ENCODE measurements around the gene ABHD6. TPM values are rescaled to one million over a fixed set of nuclear protein-coding genes. Genes with fewer than 3 reads are reported as not detected.

ABHD6 gene
- total and polyA plus RNA-seq, 9 of the 15 experiments (the other 6 are each of a cell fraction or from before 2014, with no cell fraction given): 0.53 to 3.6 (median 2.5) TPM

- TF ChIP-seq THRB (CRISPR knock-in tag; conservative IDR thresholded peaks at IDR 0.05) (no peak), BRCA1 (IDR thresholded peaks at IDR 0.05) (no peak), BRCA1 (CRISPR knock-in tag; IDR thresholded peaks at IDR 0.05) (no peak), NFIX (CRISPR knock-in tag; IDR thresholded peaks at IDR 0.05; ENCODE audit: low read depth) (no peak), ZNF695 (CRISPR knock-in tag; IDR thresholded peaks at IDR 0.05) (no peak), DNMT1 (IDR thresholded peaks at IDR 0.05) (no peak), EZH2 (IDR thresholded peaks at IDR 0.05; ENCODE audit: borderline replicate concordance, low read depth, low read length) (no peak), PRPF4 (IDR thresholded peaks at IDR 0.05; ENCODE audit: insufficient read depth, low read depth, low read length, poor library complexity, severe bottlenecking) (no peak), NRF1 (conservative IDR thresholded peaks at IDR 0.05 in 1 of 2, IDR thresholded peaks at IDR 0.05 in 1 of 2) (peak; percentile 98), CHCHD3 (CRISPR knock-in tag; IDR thresholded peaks at IDR 0.05) (no peak), ETV6 (IDR thresholded peaks at IDR 0.05; ENCODE audit: borderline replicate concordance in 1 of 2, low read depth in 2 of 2, low read length in 1 of 2) (no peak), ETV6 (CRISPR knock-in tag; IDR thresholded peaks at IDR 0.05; ENCODE audit: borderline replicate concordance) (no peak), EP300 (IDR thresholded peaks at IDR 0.05; ENCODE audit: low read length) (peak; percentile 28; the same call in 1 of the 2 replicates), SMARCB1 (IDR thresholded peaks at IDR 0.05; ENCODE audit: insufficient read length, low read depth) (no peak), HES1 (IDR thresholded peaks at IDR 0.05; ENCODE audit: low read depth) (no peak), ZBTB1 (CRISPR knock-in tag; IDR thresholded peaks at IDR 0.05; ENCODE audit: borderline replicate concordance, low read depth) (no peak), PRMT5 (CRISPR knock-in tag; IDR thresholded peaks at IDR 0.05) (no peak)
- TF ChIP-seq, protein P1, sequence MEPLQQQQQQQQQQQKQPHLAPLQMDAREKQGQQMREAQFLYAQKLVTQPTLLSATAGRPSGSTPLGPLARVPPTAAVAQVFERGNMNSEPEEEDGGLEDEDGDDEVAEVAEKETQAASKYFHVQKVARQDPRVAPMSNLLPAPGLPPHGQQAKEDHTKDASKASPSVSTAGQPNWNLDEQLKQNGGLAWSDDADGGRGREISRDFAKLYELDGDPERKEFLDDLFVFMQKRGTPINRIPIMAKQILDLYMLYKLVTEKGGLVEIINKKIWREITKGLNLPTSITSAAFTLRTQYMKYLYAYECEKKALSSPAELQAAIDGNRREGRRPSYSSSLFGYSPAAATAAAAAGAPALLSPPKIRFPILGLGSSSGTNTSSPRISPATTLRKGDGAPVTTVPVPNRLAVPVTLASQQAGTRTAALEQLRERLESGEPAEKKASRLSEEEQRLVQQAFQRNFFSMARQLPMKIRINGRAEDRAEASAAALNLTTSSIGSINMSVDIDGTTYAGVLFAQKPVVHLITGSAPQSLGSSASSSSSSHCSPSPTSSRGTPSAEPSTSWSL (CRISPR knock-in tag; IDR thresholded peaks at IDR 0.05; ENCODE audit: borderline replicate concordance): no peak
- TF ChIP-seq, protein P2, sequence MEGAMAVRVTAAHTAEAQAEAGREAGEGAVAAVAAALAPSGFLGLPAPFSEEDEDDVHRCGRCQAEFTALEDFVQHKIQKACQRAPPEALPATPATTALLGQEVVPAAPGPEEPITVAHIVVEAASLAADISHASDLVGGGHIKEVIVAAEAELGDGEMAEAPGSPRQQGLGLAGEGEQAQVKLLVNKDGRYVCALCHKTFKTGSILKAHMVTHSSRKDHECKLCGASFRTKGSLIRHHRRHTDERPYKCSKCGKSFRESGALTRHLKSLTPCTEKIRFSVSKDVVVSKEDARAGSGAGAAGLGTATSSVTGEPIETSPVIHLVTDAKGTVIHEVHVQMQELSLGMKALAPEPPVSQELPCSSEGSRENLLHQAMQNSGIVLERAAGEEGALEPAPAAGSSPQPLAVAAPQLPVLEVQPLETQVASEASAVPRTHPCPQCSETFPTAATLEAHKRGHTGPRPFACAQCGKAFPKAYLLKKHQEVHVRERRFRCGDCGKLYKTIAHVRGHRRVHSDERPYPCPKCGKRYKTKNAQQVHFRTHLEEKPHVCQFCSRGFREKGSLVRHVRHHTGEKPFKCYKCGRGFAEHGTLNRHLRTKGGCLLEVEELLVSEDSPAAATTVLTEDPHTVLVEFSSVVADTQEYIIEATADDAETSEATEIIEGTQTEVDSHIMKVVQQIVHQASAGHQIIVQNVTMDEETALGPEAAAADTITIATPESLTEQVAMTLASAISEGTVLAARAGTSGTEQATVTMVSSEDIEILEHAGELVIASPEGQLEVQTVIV (CRISPR knock-in tag; IDR thresholded peaks at IDR 0.05; ENCODE audit: borderline replicate concordance): no peak
- TF ChIP-seq, protein P3, sequence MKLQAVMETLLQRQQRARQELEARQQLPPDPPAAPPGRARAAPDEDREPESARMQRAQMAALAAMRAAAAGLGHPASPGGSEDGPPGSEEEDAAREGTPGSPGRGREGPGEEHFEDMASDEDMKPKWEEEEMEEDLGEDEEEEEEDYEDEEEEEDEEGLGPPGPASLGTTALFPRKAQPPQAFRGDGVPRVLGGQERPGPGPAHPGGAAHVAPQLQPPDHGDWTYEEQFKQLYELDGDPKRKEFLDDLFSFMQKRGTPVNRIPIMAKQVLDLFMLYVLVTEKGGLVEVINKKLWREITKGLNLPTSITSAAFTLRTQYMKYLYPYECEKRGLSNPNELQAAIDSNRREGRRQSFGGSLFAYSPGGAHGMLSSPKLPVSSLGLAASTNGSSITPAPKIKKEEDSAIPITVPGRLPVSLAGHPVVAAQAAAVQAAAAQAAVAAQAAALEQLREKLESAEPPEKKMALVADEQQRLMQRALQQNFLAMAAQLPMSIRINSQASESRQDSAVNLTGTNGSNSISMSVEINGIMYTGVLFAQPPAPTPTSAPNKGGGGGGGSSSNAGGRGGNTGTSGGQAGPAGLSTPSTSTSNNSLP (IDR thresholded peaks at IDR 0.05; ENCODE audit: borderline replicate concordance, low read depth, low read length): no peak
Measured at GRCh38 chr3:58305882-58306711, 68.5 kb downstream of the ABHD6 start, which contains the start of the genes HTD2 and RPP14 (continued).

Data from K562 (cell line).